ENCODE results near the gene INPP5D. TPM values are rescaled to one million over a fixed set of nuclear protein-coding genes. Genes with fewer than 3 reads are reported as not detected.

INPP5D gene
- total RNA-seq, 2 experiments from 2014 or later, result 79.5 to 92.6 TPM

DNA sequence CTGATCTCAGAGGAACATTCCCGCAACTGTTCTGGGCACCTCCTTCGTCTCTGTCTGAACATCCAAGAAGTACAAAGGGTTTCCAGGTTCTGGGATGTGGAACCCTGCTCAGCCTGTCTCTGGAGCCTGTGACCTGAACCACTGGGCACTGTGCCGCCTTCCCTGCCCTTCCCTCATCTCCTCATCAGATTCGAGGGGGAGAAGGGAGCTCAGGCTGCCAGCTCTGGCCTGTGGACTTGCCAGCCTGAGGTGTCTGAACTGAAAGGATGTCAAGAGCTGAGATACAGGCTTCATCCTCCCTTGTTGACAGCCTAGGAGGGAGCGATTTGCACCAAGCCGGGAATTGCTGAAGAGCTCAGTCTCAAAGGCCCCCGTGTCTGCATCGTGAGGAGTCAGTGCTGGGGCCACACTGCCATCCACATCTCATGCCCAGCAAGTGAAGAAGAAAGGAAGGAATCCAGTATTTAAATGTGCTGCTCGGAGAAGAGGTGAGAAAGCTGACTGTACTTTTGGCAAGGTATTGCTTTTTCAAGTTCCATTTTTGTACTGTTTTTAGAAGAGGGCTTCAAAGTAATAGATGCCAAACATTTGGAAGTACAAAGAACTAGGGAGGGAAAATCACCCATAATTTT is 15.1 kb upstream of the INPP5D start:
- Histone ChIP-seq H2AFZ (ENCODE audit: low read length) (no peak overlapping the region), H3K4me2 (ENCODE audit: low read length) (no peak overlapping the region), H3K79me2 (ENCODE audit: insufficient read depth, low read depth, low read length) (no peaks in the 10 kb centered on the region), H3K4me1 (ENCODE audit: insufficient read depth, low read length, poor library complexity, severe bottlenecking) (no peaks in the 10 kb centered on the region), H3K27ac (ENCODE audit: low read depth, low read length, poor library complexity, severe bottlenecking) (no peak overlapping the region), H4K20me1 (ENCODE audit: insufficient read depth, low read length) (no peaks in the 10 kb centered on the region), H3K9me2 (ENCODE audit: insufficient read depth, low read length) (no peaks in the 10 kb centered on the region), H3K4me3 (ENCODE audit: low read depth, low read length, poor library complexity, severe bottlenecking) (no peak overlapping the region), H3K36me3 (ENCODE audit: insufficient read depth, low read length) (no peaks in the 10 kb centered on the region), H3K9me3 (ENCODE audit: low read length) (no peaks in the 10 kb centered on the region)
- ChIA-PET POLR2A (interaction anchor here (0.6 kb wide), 2 partner anchors 124 to 196 kb away, joined by 3 to 4 read pairs; no protein-coding TSS in a partner anchor), CTCF (ENCODE audit: unreplicated experiment) (no interaction called here)
- intact Hi-C loops (cut with micrococcal nuclease; ENCODE audit: unreplicated experiment), result no loop called here
- no peak for DNase-seq (ENCODE audit: low spot score)
- BruUV-seq (replicated peaks), result no TSS peak
- TF ChIP-seq, protein P1, sequence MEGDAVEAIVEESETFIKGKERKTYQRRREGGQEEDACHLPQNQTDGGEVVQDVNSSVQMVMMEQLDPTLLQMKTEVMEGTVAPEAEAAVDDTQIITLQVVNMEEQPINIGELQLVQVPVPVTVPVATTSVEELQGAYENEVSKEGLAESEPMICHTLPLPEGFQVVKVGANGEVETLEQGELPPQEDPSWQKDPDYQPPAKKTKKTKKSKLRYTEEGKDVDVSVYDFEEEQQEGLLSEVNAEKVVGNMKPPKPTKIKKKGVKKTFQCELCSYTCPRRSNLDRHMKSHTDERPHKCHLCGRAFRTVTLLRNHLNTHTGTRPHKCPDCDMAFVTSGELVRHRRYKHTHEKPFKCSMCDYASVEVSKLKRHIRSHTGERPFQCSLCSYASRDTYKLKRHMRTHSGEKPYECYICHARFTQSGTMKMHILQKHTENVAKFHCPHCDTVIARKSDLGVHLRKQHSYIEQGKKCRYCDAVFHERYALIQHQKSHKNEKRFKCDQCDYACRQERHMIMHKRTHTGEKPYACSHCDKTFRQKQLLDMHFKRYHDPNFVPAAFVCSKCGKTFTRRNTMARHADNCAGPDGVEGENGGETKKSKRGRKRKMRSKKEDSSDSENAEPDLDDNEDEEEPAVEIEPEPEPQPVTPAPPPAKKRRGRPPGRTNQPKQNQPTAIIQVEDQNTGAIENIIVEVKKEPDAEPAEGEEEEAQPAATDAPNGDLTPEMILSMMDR (conservative IDR thresholded peaks at IDR 0.05; ENCODE audit: low read length), result no peak
- TF ChIP-seq EZH2phosphoT487 (IDR thresholded peaks at IDR 0.05; ENCODE audit: borderline replicate concordance, low read depth, low read length), result no peak

DNA sequence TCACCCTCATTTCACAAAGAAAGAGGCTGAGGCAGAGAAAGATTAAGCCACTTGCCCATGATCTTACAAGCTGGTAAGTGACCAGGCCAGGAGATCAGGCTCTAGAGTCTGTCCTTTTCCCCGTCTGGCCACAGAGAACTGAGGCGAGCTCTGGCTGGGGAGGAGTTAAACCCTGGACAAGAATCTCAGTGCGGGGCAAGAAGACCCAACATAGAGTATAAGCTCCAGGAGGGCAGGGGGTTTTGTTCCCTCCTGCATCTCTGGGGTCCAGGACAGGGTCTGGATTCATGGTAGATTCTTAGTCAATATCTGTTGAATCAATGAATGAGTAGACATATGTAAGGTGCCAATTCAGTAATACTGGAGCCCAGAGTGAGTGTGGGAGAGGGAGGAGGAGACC is 12.9 kb upstream of the INPP5D start:
- Histone ChIP-seq H2AFZ (ENCODE audit: low read length) (no peak overlapping the region), H3K9me3 (ENCODE audit: low read length) (no peaks in the 10 kb centered on the region), H3K79me2 (ENCODE audit: insufficient read depth, low read depth, low read length) (no peaks in the 10 kb centered on the region), H3K4me3 (ENCODE audit: low read depth, low read length, poor library complexity, severe bottlenecking) (no peak overlapping the region), H3K36me3 (ENCODE audit: insufficient read depth, low read length) (no peaks in the 10 kb centered on the region), H4K20me1 (ENCODE audit: insufficient read depth, low read length) (no peaks in the 10 kb centered on the region), H3K4me2 (ENCODE audit: low read length) (no peak overlapping the region), H3K4me1 (ENCODE audit: insufficient read depth, low read length, poor library complexity, severe bottlenecking) (no peaks in the 10 kb centered on the region), H3K9me2 (ENCODE audit: insufficient read depth, low read length) (no peaks in the 10 kb centered on the region), H3K27ac (ENCODE audit: low read depth, low read length, poor library complexity, severe bottlenecking) (no peak overlapping the region)
- TF ChIP-seq EZH2phosphoT487 (IDR thresholded peaks at IDR 0.05; ENCODE audit: borderline replicate concordance, low read depth, low read length), result no peak
- no TSS peak for BruUV-seq (replicated peaks)
- intact Hi-C loops (cut with micrococcal nuclease; ENCODE audit: unreplicated experiment), result no loop called here
- no peak for DNase-seq (ENCODE audit: low spot score)
- CTCF ChIA-PET (ENCODE audit: unreplicated experiment), result no interaction called here
- POLR2A ChIA-PET, result interaction anchor here (0.6 to 0.7 kb wide), 3 partner anchors 8 to 195 kb away, joined by 3 to 7 read pairs (median 4); no protein-coding TSS in a partner anchor

DNA sequence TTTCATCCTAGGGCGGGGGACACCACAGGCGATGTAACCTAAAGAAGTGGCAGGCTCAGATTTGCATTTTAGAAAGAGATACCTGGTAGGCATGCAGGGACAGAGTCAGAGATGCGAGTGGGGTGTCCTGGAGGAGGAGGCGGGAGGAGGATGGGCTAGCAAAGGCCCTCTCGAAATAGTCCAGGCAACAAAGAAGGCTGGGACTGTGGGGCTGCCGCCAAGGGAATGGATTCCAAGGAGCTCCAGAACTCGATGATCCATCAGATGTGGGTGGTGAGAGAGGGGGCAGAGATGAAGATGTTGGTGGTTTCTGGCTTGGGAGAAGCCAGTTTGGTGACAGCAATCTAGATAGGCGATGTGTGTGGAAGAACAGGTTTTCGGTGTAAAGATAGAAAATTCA is 12.5 kb upstream of the INPP5D start:
- H3K9me2 ChIP-seq (ENCODE audit: insufficient read depth, low read length), result no peaks in the 10 kb centered on the region
- H3K9me3 ChIP-seq (ENCODE audit: low read length), result no peaks in the 10 kb centered on the region
- H4K20me1 ChIP-seq (ENCODE audit: insufficient read depth, low read length), result no peaks in the 10 kb centered on the region
- H3K4me3 ChIP-seq (ENCODE audit: low read depth, low read length, poor library complexity, severe bottlenecking), result no peak overlapping the region
- no peaks in the 10 kb centered on the region for H3K79me2 ChIP-seq (ENCODE audit: insufficient read depth, low read depth, low read length)
- intact Hi-C loops (cut with micrococcal nuclease; ENCODE audit: unreplicated experiment), result no loop called here
- TF ChIP-seq, protein P1 (conservative IDR thresholded peaks at IDR 0.05; ENCODE audit: low read length), result no peak
- TF ChIP-seq EZH2phosphoT487 (IDR thresholded peaks at IDR 0.05; ENCODE audit: borderline replicate concordance, low read depth, low read length), result no peak
- no peak overlapping the region for H2AFZ ChIP-seq (ENCODE audit: low read length)
- no peak overlapping the region for H3K27ac ChIP-seq (ENCODE audit: low read depth, low read length, poor library complexity, severe bottlenecking)
- POLR2A ChIA-PET, result interaction anchor here (0.9 kb wide), 1 partner anchor 11 kb away, joined by 3 read pairs; no protein-coding TSS in a partner anchor
- DNase-seq (ENCODE audit: low spot score), result no peak
- H3K4me1 ChIP-seq (ENCODE audit: insufficient read depth, low read length, poor library complexity, severe bottlenecking), result no peaks in the 10 kb centered on the region
- H3K36me3 ChIP-seq (ENCODE audit: insufficient read depth, low read length), result no peaks in the 10 kb centered on the region
- no TSS peak for BruUV-seq (replicated peaks)
- H3K4me2 ChIP-seq (ENCODE audit: low read length), result no peak overlapping the region
- CTCF ChIA-PET (ENCODE audit: unreplicated experiment), result no interaction called here

Measured in OCI-LY7 (cell line).